ENCODE data around the gene MTMR3. TPM values are rescaled to one million over a fixed set of nuclear protein-coding genes. Genes with fewer than 3 reads are reported as not detected.

The MTMR3 gene
- total RNA-seq, 6 experiments from 2014 or later, result 14.5 to 19.2 (median 18.2) TPM

DNA sequence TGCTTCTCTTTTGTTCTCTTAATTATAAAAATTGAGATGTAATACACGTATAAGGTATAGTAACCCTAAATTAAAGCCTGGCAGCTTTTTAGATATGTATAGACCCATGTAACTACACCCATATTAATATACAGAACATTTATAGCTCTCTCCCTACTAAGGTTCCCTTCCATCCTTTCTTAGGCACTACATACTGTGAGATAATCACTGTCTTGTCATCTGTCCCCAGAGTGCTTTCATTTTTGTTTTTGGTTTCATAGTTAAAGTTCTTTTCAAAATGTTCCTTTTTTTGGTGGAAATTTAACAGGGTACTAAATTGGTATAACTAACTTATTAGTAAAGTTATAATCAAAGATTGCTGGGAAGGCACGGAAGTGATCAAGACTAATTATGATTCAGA lies 49.2 kb downstream of the MTMR3 start:
- Histone ChIP-seq H3K27me3 (no peaks in the 10 kb centered on the region), H3K36me3 (no peaks in the 10 kb centered on the region), H3K4me3 (no peak overlapping the region), H3K9me3 (no peaks in the 10 kb centered on the region), H3K4me1 (peaks cover 0 to 6% (median 0%) of the 10 kb centered on the region in 4 donors), H3K27ac (no peak overlapping the region)
- intact Hi-C loops (cut with DNase I), result no loop called here
- DNase-seq (no peak), ATAC-seq (no peak)
- WGBS (ENCODE audit: insufficient coverage, low coverage, low lambda C conversion rate, missing lambda C conversion rate), result 79% methylated on average over 2 of the region's 2 CpGs
- TF ChIP-seq CTCF (IDR thresholded peaks at IDR 0.05) (no peak), POLR2A (IDR thresholded peaks at IDR 0.05) (no peak)

DNA sequence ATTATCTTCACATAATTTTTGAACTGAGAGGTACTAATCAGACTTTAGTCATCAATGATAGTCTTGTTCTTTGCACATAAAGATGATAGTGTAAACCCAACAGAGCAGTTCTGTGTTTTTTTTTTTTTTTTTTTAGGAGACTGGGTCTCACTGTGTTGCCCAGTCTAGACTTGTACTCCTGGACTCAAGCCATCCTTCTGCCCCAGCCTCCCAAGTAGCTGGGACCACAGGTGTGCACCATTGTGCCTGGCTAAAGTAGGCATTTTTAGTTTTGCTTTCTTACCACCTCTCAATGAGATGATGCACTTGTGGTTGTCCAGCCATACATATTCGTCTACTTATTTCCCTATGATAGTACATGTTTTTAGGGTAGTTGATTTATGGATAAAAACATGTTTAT lies 50.6 kb downstream of the MTMR3 start:
- DNase-seq (no peak), ATAC-seq (no peak)
- Histone ChIP-seq H3K4me1 (peaks cover 0 to 6% (median 0%) of the 10 kb centered on the region in 4 donors), H3K9me3 (no peaks in the 10 kb centered on the region), H3K27me3 (no peaks in the 10 kb centered on the region), H3K36me3 (no peaks in the 10 kb centered on the region), H3K27ac (no peak overlapping the region), H3K4me3 (no peak overlapping the region)
- no peak for TF ChIP-seq POLR2A (IDR thresholded peaks at IDR 0.05)
- TF ChIP-seq CTCF (IDR thresholded peaks at IDR 0.05), result no peak
- intact Hi-C loops (cut with DNase I), result no loop called here
- WGBS (ENCODE audit: insufficient coverage, low coverage, low lambda C conversion rate, missing lambda C conversion rate), result 100% methylated on average over 1 of the region's 1 CpG

DNA sequence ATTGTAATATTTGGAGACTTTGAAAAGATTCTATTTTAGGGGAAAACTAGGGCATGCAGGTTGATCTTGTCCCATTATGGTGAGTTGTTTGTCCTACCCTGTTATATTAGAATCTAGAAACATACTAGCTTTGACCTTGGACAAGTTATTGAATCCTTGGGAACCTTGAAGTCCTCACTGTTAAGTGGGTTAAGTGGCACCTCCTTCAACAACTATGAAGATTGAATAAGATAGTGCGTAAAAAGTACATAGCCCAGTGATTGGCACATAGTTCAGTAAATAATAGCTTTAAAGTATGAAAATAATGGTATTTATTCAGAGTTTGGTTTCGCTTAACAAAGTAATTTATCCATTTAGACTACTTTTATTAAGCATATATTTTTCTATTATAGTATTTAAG lies 51.6 kb downstream of the MTMR3 start:
- TF ChIP-seq POLR2A (IDR thresholded peaks at IDR 0.05), result no peak
- WGBS (ENCODE audit: insufficient coverage, low coverage, low lambda C conversion rate, missing lambda C conversion rate), result 97% methylated on average over 2 of the region's 2 CpGs
- Histone ChIP-seq H3K27me3 (no peaks in the 10 kb centered on the region), H3K36me3 (no peaks in the 10 kb centered on the region), H3K4me1 (peaks cover 0 to 6% (median 0%) of the 10 kb centered on the region in 4 donors), H3K27ac (no peak overlapping the region), H3K4me3 (no peak overlapping the region), H3K9me3 (no peaks in the 10 kb centered on the region)
- DNase-seq (no peak), ATAC-seq (no peak)
- intact Hi-C loops (cut with DNase I), result no loop called here

- H3K27ac ChIP-seq, result no peak overlapping the region
- ATAC-seq (peak in 3 of 4 donors; percentile 27 to 31 (median 31)), DNase-seq (no peak)
- intact Hi-C loops (cut with DNase I), result no loop called here
- no peaks in the 10 kb centered on the region for H3K27me3 ChIP-seq
- 56% methylated on average over 1 of the region's 1 CpG for WGBS (ENCODE audit: insufficient coverage, low coverage, low lambda C conversion rate, missing lambda C conversion rate)
- H3K9me3 ChIP-seq, result no peaks in the 10 kb centered on the region
- TF ChIP-seq CTCF (IDR thresholded peaks at IDR 0.05), result no peak
- TF ChIP-seq POLR2A (IDR thresholded peaks at IDR 0.05), result no peak
- H3K4me3 ChIP-seq, result no peak overlapping the region
- H3K36me3 ChIP-seq, result no peaks in the 10 kb centered on the region
- peaks cover 0 to 6% (median 0%) of the 10 kb centered on the region in 4 donors for H3K4me1 ChIP-seq
Observed at GRCh38 chr22:29936186-29936585, 53.2 kb downstream of the MTMR3 start.

GRCh38 chr22:29937940-29938693 lies 55.1 kb downstream of the MTMR3 start:
- intact Hi-C loops (cut with DNase I), result no loop called here
- DNase-seq, result no peak
- ATAC-seq, result no peak
- TF ChIP-seq CTCF (IDR thresholded peaks at IDR 0.05) (no peak), POLR2A (IDR thresholded peaks at IDR 0.05) (no peak)
- H3K27me3 ChIP-seq, result no peaks in the 10 kb centered on the region
- H3K9me3 ChIP-seq, result no peaks in the 10 kb centered on the region
- no peak overlapping the region for H3K27ac ChIP-seq
- no peaks in the 10 kb centered on the region for H3K36me3 ChIP-seq
- WGBS (ENCODE audit: insufficient coverage, low coverage, low lambda C conversion rate, missing lambda C conversion rate), result 95% methylated on average over 7 of the region's 7 CpGs
- no peak overlapping the region for H3K4me3 ChIP-seq
- H3K4me1 ChIP-seq, result no peaks in the 10 kb centered on the region

Data from right lobe of liver (tissue), 6 donors.